Retinal pigment epithelial cell (primary cell): ENCODE results near the gene TNFRSF8.
A peak's percentile ranks its signal among the peaks of the same experiment; 100 is the strongest.

Experiments used
- DNase-seq: peaks from one replicate; pipeline ENCODE4 v3.0.0-alpha.2; 2010; ENCODE audit warnings: low read depth
- H3K4me3 ChIP-seq: 2 replicates; pipeline ENCODE4 v1.5.1; 2011; ENCODE audit warnings: mild to moderate bottlenecking, low read length, control low read depth, moderate library complexity
- TF ChIP-seq, protein P1 (sequence below): conservative IDR thresholded peaks from 2 replicates; pipeline ENCODE4 v1.5.1; 2011; ENCODE audit warnings: low read depth, low read length, control low read depth, inconsistent platforms

The TNFRSF8 gene

DNA sequence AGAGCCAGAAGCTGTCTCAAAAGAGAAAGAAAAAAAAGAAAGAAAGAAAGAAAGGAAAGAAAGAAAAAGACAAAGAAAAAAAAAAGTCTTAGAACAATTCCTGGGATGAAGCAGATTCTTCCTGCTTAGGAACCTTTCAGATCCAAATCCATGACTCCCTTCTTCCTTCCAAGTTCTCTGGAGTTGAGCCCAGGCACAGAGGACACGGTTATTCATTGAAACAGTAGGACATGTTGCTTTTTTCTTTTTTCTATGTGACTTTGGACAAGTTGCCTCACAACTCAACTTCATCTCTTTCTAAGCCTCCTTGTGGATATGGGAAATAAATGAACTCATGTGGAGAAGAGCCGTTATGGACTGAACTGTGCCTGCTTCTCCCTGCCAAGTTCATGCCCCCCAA is 14.7 kb upstream of the TNFRSF8 start:
- no peak overlapping the region for H3K4me3 ChIP-seq
- TF ChIP-seq, protein P1, sequence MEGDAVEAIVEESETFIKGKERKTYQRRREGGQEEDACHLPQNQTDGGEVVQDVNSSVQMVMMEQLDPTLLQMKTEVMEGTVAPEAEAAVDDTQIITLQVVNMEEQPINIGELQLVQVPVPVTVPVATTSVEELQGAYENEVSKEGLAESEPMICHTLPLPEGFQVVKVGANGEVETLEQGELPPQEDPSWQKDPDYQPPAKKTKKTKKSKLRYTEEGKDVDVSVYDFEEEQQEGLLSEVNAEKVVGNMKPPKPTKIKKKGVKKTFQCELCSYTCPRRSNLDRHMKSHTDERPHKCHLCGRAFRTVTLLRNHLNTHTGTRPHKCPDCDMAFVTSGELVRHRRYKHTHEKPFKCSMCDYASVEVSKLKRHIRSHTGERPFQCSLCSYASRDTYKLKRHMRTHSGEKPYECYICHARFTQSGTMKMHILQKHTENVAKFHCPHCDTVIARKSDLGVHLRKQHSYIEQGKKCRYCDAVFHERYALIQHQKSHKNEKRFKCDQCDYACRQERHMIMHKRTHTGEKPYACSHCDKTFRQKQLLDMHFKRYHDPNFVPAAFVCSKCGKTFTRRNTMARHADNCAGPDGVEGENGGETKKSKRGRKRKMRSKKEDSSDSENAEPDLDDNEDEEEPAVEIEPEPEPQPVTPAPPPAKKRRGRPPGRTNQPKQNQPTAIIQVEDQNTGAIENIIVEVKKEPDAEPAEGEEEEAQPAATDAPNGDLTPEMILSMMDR: no peak
- DNase-seq: no peak

DNA sequence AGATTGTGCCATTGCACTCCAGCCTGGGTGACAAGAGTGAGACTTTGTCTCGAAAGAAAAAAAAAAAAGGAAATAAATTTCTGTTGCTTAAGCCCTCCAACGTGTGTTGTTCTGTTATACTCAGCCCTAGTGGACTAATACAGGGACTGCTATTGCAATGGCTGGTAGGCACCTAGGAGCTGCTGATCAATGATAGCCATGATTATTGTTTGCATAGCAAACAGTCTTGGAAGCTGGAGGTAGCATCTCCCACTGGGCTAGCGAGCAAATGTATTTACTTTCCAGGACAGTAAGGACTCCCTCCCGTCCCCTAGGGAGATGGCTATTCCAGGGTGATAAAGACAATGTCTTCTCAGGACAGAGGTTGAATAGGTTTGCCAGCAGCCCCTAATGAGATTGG is 13.5 kb upstream of the TNFRSF8 start:
- TF ChIP-seq, protein P1: peak; percentile 10
- H3K4me3 ChIP-seq: no peak overlapping the region
- no peak for DNase-seq

DNA sequence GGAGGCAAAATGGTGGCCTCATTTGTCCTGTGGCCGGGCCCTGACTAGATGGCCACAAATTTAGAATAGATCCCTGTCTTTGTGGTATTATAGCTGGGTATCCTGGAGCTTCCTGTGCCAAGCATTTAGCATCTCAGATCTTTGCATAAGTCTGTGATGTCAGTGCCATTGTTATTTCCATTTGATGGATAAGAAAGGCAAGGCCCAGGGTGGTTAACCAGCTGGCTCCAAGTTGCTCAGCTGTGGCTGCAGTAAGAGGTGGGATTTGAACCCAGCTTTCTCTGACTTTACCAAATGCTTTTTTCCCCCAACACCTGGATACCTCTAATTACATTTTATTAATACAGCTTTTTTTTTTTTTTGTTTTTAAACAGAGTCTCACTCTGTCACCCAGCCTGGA is 11.7 kb upstream of the TNFRSF8 start:
- no peak for DNase-seq
- TF ChIP-seq, protein P1: no peak
- no peak overlapping the region for H3K4me3 ChIP-seq

DNA sequence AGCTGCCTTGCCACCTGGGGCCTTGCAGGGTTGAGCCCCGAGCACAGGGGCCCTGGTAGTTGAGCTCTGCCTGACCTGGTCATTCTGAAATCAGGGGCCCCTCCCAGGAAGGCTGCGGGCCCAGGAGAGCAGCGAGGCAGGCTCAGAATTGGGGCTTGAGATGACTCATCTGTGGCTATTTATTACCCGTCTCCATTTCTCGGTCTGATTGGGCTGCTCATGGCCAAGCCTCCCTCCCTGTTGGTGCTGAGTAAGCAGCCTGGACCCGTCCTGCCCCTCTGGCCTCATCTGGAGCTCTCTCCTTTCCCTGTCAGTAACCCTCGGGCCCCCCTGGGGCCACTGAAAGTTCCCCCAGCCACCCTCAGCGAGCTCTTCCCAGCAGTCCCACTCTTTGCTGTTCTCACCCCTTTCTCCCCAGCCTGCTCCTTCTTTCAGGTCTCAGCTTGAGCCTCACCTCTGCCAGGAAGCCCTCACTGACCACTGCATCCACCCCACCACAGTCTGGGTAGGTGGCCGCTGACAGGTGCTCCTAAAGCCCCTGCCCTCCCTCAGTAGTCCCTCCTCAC is 11.0 kb upstream of the TNFRSF8 start:
- H3K4me3 ChIP-seq: no peak overlapping the region
- TF ChIP-seq, protein P1: no peak
- DNase-seq: peak; percentile 25

DNA sequence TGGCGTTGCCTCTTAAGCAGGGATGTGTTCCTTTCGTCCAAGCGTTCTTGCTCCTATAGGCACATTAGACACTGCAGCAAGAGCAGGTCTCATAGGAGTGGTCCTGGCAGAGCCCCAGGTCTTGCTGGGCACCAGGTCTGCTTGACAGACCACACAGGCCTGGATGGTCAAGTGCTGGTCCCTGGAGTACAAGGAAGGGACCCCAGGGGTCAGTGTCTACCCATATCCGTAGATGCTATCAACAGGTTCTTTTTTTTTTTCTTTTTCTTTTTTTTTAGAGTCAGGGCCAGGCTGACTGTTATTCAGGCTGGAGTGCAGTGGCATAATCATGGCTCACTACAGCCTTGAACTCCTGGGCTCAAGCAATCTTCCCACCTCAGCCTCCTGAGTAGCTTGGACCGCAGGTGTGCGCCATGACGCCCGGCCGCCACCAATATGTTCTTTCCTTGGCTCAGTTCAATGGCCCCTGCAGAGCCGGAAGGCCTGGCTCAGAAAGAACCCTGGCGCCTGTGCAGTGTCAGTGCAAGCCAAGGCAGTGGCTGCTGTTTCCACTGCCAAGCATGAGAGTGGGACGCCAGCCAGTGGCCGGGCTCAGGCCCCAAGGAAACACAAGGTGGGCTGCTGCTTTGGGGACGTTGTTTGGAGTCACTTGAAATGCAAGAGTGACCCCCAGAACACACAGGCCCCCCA is 10.0 kb upstream of the TNFRSF8 start:
- DNase-seq: no peak
- TF ChIP-seq, protein P1: peak; percentile 12
- no peak overlapping the region for H3K4me3 ChIP-seq

DNA sequence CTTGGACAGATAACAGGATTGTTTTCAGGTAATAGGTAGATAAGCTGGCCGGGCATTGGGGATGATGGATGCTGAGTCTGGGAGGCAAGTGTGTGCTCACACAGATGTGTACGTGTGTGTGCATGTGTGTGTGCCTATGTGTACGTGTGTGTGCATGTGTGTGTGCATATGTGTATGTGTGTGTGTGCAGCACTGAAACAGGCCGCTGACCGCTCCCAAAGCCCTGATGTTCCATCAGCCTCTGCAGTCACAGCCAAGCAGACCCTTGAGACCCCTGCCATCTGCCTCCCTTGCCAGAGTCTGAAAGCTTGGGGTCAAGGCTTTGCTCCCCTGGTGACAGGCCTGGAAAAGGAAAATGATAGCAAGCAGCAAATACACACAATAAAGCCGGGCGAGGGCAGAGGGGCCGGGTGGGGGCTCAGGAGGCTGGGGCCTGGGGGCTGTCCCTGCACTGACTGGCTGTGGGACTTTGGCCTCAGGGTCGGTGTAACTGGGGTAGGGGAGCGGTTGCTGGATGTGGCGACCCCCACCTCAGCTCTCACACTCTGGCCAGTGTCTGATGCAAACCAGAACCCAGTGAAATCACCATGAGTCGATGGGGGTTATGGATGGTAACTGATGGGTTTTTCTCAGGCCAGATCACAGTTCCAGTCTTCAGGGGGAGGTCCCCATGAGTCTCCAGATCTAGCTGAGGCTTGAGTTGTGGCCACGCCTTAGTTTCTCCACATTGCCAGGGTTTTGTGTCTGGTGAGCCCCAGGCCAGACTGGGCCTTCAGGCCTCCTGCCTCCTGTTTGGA is 9.2 kb upstream of the TNFRSF8 start:
- TF ChIP-seq, protein P1: no peak
- no peak for DNase-seq
- H3K4me3 ChIP-seq: no peak overlapping the region
